NCI-H345 (cell line): ENCODE results near the gene OR10G8.

Experiments
- DNase-seq: peaks from one replicate; lab custom pipeline; 2025; lab: John Stamatoyannopoulos, UW

The OR10G8 gene

DNA sequence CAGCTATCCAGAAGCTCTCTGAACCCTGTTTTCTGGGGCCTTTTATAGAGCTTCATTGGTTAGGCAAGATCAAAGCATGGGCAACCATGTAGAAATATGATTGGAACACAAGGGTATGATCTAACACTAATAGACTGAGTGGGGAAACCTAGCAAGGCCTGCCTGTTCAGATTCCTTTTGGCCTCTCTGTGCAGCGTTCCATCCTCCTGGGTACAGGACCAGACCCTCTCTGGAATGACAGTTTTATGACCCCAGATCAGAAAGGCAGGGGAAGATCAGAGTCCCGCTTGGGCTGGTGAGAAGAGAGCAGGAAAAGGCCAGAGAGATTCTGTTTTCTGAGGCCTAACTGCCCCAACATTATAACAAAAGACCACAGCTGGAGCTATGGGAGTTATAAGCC, 52.0 kb downstream of the OR10G8 start:
- DNase-seq, result no peak

DNA sequence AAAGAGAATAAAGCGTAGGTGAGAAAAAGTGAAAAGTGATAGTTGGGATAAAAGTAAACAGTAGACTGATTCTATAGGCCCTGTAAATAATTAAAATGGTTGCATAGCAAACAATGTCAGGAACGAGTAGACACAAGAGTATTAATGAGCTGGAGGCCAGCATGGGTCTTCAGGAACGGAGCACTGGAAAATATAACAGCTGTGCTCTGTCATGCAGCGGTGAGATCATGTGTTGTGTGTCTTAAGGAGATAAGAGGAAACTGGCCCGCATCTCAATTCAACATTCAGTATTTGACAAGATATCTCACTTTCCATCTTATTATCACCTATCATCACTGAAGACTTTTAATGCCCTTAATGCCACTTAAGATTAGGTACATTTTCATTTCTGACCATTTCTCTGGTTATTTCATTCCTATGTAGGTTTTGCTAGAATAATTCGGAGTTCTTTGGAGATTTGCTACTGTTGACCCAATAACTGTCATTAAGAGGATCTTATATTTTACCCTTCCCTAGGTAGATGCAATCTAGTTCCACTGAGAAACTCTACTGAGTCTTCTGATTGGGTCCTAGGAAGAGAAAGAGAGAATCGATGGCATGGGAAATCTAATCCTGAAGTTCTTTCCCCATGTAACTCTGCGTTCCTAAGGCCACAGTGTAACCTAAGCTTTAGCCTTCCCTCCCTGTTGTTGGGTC, 53.2 kb downstream of the OR10G8 start:
- DNase-seq, result no peak
